AG04450 (cell line): Measurements from ENCODE around the gene ATXN1. TPM values are rescaled to one million over a fixed set of nuclear protein-coding genes. Genes with fewer than 3 reads are reported as not detected.

ENCODE experiments used
- CTCF ChIA-PET: fragments of 300-600, 350-600 bp; formaldehyde crosslinking; extraction: SDS; loops from one replicate; lab custom pipeline; 2022; ENCODE audit warnings: antibody characterized with exemption, inconsistent platforms; lab: Charles Lee
- POLR2A ChIA-PET: fragments of 350-600 bp; formaldehyde crosslinking; extraction: SDS; loops from one replicate; lab custom pipeline; 2021; ENCODE audit warnings: antibody characterized with exemption, inconsistent platforms; lab: Yijun Ruan, JAX
- DNase-seq: peaks from one replicate; pipeline ENCODE4 v3.0.0-alpha.2; 2011; ENCODE audit warnings: low read depth, low spot score
- H3K27ac ChIP-seq: one replicate; pipeline ENCODE4 v1.5.1; 2012; ENCODE audit warnings: low read depth, low read length, control low read depth
- H3K27me3 ChIP-seq: one replicate; pipeline ENCODE4 v1.6.0; 2012; ENCODE audit warnings: low read length; ENCODE audit not compliant: control insufficient read depth, insufficient read depth
- H3K4me3 ChIP-seq: 2 replicates; pipeline ENCODE4 v1.5.1; 2011; ENCODE audit warnings: mild to moderate bottlenecking, low read depth, low read length, control low read depth
- H3K9me3 ChIP-seq: 2 replicates; pipeline ENCODE4 v1.5.1; 2012; ENCODE audit warnings: low read length; ENCODE audit not compliant: control insufficient read depth, insufficient read depth
- CTCF ChIP-seq: IDR thresholded peaks from 2 replicates; pipeline ENCODE4 v1.5.1; 2011; ENCODE audit warnings: low read depth, low read length, control low read depth, inconsistent platforms
- polyA plus RNA-seq: library from polyadenylated mRNA; depleted of rRNA; stranded (reverse); fragments of >200 nt; gene quantifications from 2 replicates; pipeline ENCODE4 v1.2.3, GENCODE V29; 2011

Gene ATXN1
- polyA plus RNA-seq, 1 experiment = 12.6 TPM

- no peak for DNase-seq
- ChIA-PET CTCF (no interaction called here), POLR2A (interaction anchor here (0.7 kb wide), 1 partner anchor 213 kb away, joined by 3 read pairs; no protein-coding TSS in a partner anchor)
- Histone ChIP-seq H3K4me3 (no peak overlapping the region), H3K9me3 (no peaks in the 10 kb centered on the region), H3K27me3 (no peaks in the 10 kb centered on the region), H3K27ac (no peak overlapping the region)
- TF ChIP-seq CTCF = no peak
Measured at GRCh38 chr6:16683641-16684194, 77.5 kb downstream of the ATXN1 start.

GRCh38 chr6:16681260-16681873 is 79.9 kb downstream of the ATXN1 start:
- no peaks in the 10 kb centered on the region for H3K9me3 ChIP-seq
- H3K27ac ChIP-seq = peak overlapping the region; percentile 69
- POLR2A ChIA-PET = interaction anchor here (1.0 to 1.1 kb wide), 2 partner anchors 43 to 60 kb away, joined by 3 read pairs; no protein-coding TSS in a partner anchor
- CTCF ChIA-PET = interaction anchor here (0.7 kb wide), 1 partner anchor 284 kb away, joined by 5 read pairs; no protein-coding TSS in a partner anchor
- no peak for TF ChIP-seq CTCF
- 0 out of 2 replicates have a peak overlapping the region, but pooled peaks have one; percentile 1 for H3K4me3 ChIP-seq
- DNase-seq = peak; percentile 63
- no peaks in the 10 kb centered on the region for H3K27me3 ChIP-seq

- no peak overlapping the region for H3K27ac ChIP-seq
- TF ChIP-seq CTCF = no peak
- no peaks in the 10 kb centered on the region for H3K9me3 ChIP-seq
- no peaks in the 10 kb centered on the region for H3K27me3 ChIP-seq
- ChIA-PET POLR2A (no interaction called here), CTCF (no interaction called here)
- no peak for DNase-seq
- no peak overlapping the region for H3K4me3 ChIP-seq
Measured at GRCh38 chr6:16679050-16679449, 82.2 kb downstream of the ATXN1 start.

- Histone ChIP-seq H3K4me3 (no peak overlapping the region), H3K27me3 (no peaks in the 10 kb centered on the region), H3K9me3 (no peaks in the 10 kb centered on the region), H3K27ac (no peak overlapping the region)
- ChIA-PET CTCF (no interaction called here), POLR2A (no interaction called here)
- no peak for DNase-seq
- no peak for TF ChIP-seq CTCF
Measured at GRCh38 chr6:16677458-16677857, 83.8 kb downstream of the ATXN1 start.

- Histone ChIP-seq H3K9me3 (no peaks in the 10 kb centered on the region), H3K27ac (no peak overlapping the region), H3K27me3 (no peaks in the 10 kb centered on the region), H3K4me3 (no peak overlapping the region)
- TF ChIP-seq CTCF = no peak
- DNase-seq = no peak
- CTCF ChIA-PET = no interaction called here
- POLR2A ChIA-PET = no interaction called here
Measured at GRCh38 chr6:16676978-16677377, 84.3 kb downstream of the ATXN1 start.
